Retinal pigment epithelial cell (primary cell): ENCODE measurements around the gene KIAA1586.
A peak's percentile ranks its signal among the peaks of the same experiment; 100 is the strongest.

Experiments
- DNase-seq: peaks from one replicate; pipeline ENCODE4 v3.0.0-alpha.2; 2010; ENCODE audit warnings: low read depth
- H3K4me3 ChIP-seq: 2 replicates; pipeline ENCODE4 v1.5.1; 2011; ENCODE audit warnings: mild to moderate bottlenecking, low read length, control low read depth, moderate library complexity
- TF ChIP-seq, protein P1 (sequence below): conservative IDR thresholded peaks from 2 replicates; pipeline ENCODE4 v1.5.1; 2011; ENCODE audit warnings: low read depth, low read length, control low read depth, inconsistent platforms

KIAA1586 gene

DNA sequence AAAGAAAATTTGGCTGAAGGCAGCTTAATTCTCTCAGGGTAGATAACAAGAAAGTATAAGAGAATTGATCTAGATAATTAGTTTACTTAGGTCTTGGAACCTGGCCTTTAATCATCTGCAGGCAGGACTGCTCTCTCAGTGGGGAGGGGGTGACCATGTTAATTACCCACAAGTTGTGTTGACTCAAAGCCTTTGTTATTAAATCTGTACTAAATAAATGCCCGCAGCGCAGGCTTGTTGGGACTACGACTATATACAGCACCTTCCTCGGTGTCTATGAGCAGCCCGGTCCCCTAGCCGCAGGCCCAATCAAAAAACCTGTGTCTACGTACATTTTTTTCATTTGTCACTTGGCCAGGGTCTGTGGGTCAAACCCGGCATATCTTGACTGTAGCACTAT is 27.9 kb downstream of the KIAA1586 start:
- H3K4me3 ChIP-seq: no peak overlapping the region
- TF ChIP-seq, protein P1, sequence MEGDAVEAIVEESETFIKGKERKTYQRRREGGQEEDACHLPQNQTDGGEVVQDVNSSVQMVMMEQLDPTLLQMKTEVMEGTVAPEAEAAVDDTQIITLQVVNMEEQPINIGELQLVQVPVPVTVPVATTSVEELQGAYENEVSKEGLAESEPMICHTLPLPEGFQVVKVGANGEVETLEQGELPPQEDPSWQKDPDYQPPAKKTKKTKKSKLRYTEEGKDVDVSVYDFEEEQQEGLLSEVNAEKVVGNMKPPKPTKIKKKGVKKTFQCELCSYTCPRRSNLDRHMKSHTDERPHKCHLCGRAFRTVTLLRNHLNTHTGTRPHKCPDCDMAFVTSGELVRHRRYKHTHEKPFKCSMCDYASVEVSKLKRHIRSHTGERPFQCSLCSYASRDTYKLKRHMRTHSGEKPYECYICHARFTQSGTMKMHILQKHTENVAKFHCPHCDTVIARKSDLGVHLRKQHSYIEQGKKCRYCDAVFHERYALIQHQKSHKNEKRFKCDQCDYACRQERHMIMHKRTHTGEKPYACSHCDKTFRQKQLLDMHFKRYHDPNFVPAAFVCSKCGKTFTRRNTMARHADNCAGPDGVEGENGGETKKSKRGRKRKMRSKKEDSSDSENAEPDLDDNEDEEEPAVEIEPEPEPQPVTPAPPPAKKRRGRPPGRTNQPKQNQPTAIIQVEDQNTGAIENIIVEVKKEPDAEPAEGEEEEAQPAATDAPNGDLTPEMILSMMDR: no peak
- DNase-seq: no peak

DNA sequence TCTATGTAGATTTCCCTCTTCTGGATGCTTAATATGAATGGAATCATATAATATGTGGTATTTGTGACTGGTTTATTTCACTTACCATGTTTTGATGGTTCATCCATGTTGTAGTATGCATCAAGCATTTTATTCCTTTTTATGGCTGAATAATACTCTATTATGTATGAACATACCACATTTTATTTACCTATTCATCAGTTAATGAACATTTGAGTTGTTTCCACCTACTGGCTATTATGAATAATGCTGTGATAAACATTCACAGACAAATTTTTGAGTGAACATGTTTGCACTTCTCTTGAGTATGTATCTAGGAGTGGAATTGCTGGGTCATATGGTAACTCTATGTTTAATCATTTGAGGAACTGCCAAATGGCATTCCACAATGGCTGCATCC is 28.6 kb downstream of the KIAA1586 start:
- H3K4me3 ChIP-seq: no peak overlapping the region
- TF ChIP-seq, protein P1: no peak
- no peak for DNase-seq

DNA sequence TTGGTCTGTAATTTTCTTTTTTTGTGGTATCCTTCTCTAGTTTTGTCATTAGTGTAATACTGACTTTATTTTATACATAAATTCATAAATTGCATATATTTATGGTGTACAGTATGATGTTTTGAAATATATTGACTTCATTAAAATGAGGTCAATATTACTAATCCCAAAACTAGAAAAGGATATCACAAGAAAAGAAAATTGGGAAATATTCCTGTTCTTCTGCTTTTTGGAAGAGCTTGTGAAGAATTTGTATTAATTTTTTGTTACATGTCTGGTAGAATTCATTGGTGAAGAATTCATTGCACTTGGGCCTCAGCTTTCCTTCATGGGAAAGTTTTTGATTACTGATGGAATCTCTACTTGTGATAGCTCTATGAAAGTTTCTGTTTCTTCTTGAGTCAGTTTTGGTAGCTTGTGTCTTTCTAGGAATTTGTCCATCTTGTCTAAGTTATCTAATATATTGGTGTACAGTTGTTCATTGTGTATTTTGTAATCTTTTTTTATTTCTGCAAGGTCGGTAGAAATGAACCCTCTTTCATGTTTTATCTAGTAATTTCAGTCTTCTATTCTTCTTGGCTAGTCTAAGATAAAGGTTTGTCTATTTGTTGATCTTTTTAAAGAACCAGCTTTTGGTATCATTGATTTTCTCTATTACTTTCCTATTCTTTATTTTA is 32.2 kb downstream of the KIAA1586 start:
- TF ChIP-seq, protein P1: no peak
- DNase-seq: no peak
- H3K4me3 ChIP-seq: no peak overlapping the region

DNA sequence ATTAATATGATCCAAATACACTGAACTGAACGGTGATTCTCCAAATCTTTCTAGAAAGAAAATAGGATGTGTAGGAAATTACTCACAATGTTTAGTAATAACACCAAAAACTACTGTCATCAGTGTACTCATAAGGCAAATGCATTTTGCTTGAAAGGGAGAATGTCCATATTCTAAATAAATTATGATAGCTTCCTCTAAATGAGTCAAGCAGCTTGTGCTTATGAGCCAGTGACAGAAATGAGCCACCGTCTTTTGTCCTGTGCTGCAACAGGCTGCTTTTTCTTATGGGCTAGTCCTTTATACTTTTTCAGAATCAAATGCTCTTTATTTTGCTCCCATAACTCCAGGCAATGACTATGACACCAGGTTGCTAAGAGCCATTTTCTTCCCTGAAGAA is 39.0 kb downstream of the KIAA1586 start:
- no peak for DNase-seq
- no peak overlapping the region for H3K4me3 ChIP-seq
- TF ChIP-seq, protein P1: no peak

DNA sequence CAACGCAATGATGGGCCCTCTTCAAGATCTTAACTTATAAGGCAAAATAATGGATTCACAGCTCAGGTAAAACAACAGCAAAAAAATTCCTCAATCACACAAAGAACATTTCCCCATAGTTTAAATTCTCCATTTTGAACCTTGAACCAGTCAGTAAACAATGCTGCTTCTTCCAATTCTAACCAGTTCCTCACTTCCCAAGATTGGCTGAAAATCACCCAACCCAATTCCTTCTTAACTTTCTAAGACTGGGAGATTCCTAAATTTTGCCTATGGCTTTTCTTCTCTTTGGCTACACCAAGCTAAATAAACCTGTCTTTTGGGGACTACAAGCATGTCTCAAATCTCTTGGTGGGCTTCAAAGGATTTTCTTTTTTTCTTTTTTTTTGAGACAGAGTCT is 40.4 kb downstream of the KIAA1586 start:
- no peak for DNase-seq
- TF ChIP-seq, protein P1: no peak
- H3K4me3 ChIP-seq: no peak overlapping the region

DNA sequence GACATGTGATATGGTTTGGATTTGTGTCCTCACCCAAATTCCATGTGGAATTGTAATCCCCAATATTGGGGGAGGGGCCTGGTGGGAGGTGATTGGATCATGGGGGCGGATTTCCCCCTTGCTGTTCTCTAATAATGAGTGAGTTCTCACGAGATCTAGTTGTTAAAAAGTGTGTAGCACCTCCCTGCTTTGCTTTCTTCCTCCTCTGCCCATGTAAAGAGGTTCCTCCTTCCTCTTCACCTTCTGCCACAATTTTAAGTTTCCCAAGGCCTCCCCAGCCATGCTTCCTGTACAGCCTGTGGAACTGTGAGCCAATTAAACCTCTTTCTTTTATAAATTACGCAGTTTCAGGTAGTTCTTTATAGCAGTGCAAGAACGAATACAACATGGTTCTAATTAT is 41.4 kb downstream of the KIAA1586 start:
- no peak overlapping the region for H3K4me3 ChIP-seq
- TF ChIP-seq, protein P1: no peak
- no peak for DNase-seq

DNA sequence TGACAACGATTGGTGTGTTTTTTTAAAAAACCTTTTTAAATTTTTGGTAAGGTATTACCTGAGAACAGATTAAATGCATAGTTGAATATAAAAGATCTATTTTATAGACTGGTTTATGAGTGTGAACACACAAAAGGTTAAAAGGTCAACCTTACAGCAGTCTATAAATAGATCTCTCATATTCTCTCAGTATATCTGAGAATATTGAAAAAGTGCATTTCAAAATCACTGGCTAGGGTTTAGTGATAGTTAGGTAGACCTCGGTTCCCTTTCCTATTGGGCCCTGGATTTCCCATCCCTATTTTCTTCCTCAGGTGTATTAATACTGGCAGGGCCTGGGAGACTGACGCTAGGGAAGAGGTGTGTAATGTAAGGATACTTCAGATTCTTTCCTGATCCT is 42.8 kb downstream of the KIAA1586 start:
- TF ChIP-seq, protein P1: no peak
- H3K4me3 ChIP-seq: peak overlapping the region; percentile 62

More for the DNA sequence above, 42.8 kb downstream of the KIAA1586 start:
- DNase-seq: no peak
